Peyer's patch (tissue), 4 donors: ENCODE data around the gene BICC1.

ENCODE experiments used
- POLR2A ChIP-seq, 2 donors: fragments of 450-650 bp; IDR thresholded peaks; one replicate each; pipeline ENCODE4 v1.5.1; 2017; ENCODE audit warnings: antibody characterized with exemption in 2 of 2, mild to moderate bottlenecking in 2 of 2, moderate library complexity in 2 of 2
- TF ChIP-seq, protein P1 (sequence below), 6 experiments: fragments of 450-650 bp in 4 of 6; fragments of 200-600 bp in 2 of 6; sonication (generic) in 1 of 6; IDR thresholded peaks; one replicate each; pipeline ENCODE4 v1.5.1; 2017 to 2019; ENCODE audit warnings: antibody characterized with exemption in 6 of 6, mild to moderate bottlenecking in 3 of 6, moderate library complexity in 1 of 6

DNA sequence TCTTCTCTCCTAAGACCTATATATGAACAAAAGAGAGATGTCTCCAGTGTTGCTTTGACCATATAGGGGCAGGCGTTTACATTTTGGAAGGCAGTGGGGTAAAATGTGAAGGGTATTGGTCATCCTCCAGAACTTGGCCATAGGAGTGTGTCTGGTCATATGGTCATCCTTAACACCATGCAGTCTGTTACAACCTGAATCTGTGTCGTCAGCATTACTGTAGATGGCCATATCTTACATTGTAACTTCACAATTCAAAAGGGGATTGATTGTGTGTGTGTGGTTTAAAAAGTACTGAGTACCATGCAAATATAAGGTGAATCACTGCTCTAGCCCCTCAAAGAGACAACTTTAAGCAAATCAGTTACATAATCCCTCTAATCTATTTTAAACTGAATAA is 311.7 kb downstream of the BICC1 start:
- no peak for TF ChIP-seq POLR2A (IDR thresholded peaks at IDR 0.05)
- TF ChIP-seq, protein P1, sequence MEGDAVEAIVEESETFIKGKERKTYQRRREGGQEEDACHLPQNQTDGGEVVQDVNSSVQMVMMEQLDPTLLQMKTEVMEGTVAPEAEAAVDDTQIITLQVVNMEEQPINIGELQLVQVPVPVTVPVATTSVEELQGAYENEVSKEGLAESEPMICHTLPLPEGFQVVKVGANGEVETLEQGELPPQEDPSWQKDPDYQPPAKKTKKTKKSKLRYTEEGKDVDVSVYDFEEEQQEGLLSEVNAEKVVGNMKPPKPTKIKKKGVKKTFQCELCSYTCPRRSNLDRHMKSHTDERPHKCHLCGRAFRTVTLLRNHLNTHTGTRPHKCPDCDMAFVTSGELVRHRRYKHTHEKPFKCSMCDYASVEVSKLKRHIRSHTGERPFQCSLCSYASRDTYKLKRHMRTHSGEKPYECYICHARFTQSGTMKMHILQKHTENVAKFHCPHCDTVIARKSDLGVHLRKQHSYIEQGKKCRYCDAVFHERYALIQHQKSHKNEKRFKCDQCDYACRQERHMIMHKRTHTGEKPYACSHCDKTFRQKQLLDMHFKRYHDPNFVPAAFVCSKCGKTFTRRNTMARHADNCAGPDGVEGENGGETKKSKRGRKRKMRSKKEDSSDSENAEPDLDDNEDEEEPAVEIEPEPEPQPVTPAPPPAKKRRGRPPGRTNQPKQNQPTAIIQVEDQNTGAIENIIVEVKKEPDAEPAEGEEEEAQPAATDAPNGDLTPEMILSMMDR (IDR thresholded peaks at IDR 0.05): no peak
